KOPT-K1 (cell line): ENCODE measurements around the gene TECPR1.

Experiments used
- H3K27ac ChIP-seq: fragments of 200-600 bp; sonication (generic); 2 replicates; pipeline ENCODE4 v1.5.1; 2016; ENCODE audit warnings: antibody characterized with exemption, mild to moderate bottlenecking, low read depth, low read length; ENCODE audit not compliant: poor library complexity, severe bottlenecking
- H3K36me3 ChIP-seq: fragments of 200-600 bp; sonication (generic); 2 replicates; pipeline ENCODE4 v1.5.1; 2017; ENCODE audit warnings: antibody characterized with exemption, mild to moderate bottlenecking, low read length, moderate library complexity; ENCODE audit not compliant: insufficient read depth
- H3K9me3 ChIP-seq: fragments of 200-600 bp; sonication (generic); 2 replicates; pipeline ENCODE4 v1.5.1; 2017; ENCODE audit warnings: antibody characterized with exemption, low read length, mild to moderate bottlenecking; ENCODE audit not compliant: insufficient read depth, poor library complexity, severe bottlenecking

Gene TECPR1

GRCh38 chr7:98192781-98193457, 59.1 kb downstream of the TECPR1 start:
- H3K36me3 ChIP-seq: peaks cover 57% of the 10 kb centered on the region

GRCh38 chr7:98191668-98192431, 60.2 kb downstream of the TECPR1 start:
- Histone ChIP-seq H3K9me3 (no peaks in the 10 kb centered on the region), H3K36me3 (peaks cover 62% of the 10 kb centered on the region), H3K27ac (no peak overlapping the region)

More at GRCh38 chr7:98192781-98193457, 59.1 kb downstream of the TECPR1 start:
- no peaks in the 10 kb centered on the region for H3K9me3 ChIP-seq
- H3K27ac ChIP-seq: no peak overlapping the region

GRCh38 chr7:98189559-98189958, 62.5 kb downstream of the TECPR1 start:
- peaks cover 47% of the 10 kb centered on the region for H3K36me3 ChIP-seq
- H3K9me3 ChIP-seq: no peaks in the 10 kb centered on the region
- H3K27ac ChIP-seq: no peak overlapping the region

GRCh38 chr7:98187138-98187502, 64.9 kb downstream of the TECPR1 start:
- H3K36me3 ChIP-seq: peaks cover 23% of the 10 kb centered on the region
- H3K9me3 ChIP-seq: no peaks in the 10 kb centered on the region
- H3K27ac ChIP-seq: no peak overlapping the region

- Histone ChIP-seq H3K9me3 (no peaks in the 10 kb centered on the region), H3K27ac (no peak overlapping the region), H3K36me3 (peaks cover 18% of the 10 kb centered on the region)
Observed at GRCh38 chr7:98186452-98187137, 65.4 kb downstream of the TECPR1 start.

- peaks cover 12% of the 10 kb centered on the region for H3K36me3 ChIP-seq
- no peaks in the 10 kb centered on the region for H3K9me3 ChIP-seq
- H3K27ac ChIP-seq: no peak overlapping the region
Observed at GRCh38 chr7:98185101-98185500, 66.9 kb downstream of the TECPR1 start.

- Histone ChIP-seq H3K36me3 (peaks cover 28% of the 10 kb centered on the region), H3K27ac (no peak overlapping the region), H3K9me3 (no peaks in the 10 kb centered on the region)
Observed at GRCh38 chr7:98180751-98181150, 71.3 kb downstream of the TECPR1 start.

- Histone ChIP-seq H3K36me3 (peaks cover 45% of the 10 kb centered on the region), H3K9me3 (no peaks in the 10 kb centered on the region), H3K27ac (no peak overlapping the region)
Observed at GRCh38 chr7:98178762-98179490, 73.1 kb downstream of the TECPR1 start.

- Histone ChIP-seq H3K36me3 (peaks cover 45% of the 10 kb centered on the region), H3K27ac (no peak overlapping the region), H3K9me3 (no peaks in the 10 kb centered on the region)
Observed at GRCh38 chr7:98178321-98178720, 73.7 kb downstream of the TECPR1 start.

- peaks cover 49% of the 10 kb centered on the region for H3K36me3 ChIP-seq
- no peaks in the 10 kb centered on the region for H3K9me3 ChIP-seq
- H3K27ac ChIP-seq: no peak overlapping the region
Observed at GRCh38 chr7:98177553-98177952, 74.5 kb downstream of the TECPR1 start.

- Histone ChIP-seq H3K9me3 (no peaks in the 10 kb centered on the region), H3K27ac (no peak overlapping the region), H3K36me3 (peaks cover 64% of the 10 kb centered on the region)
Observed at GRCh38 chr7:98175260-98175940, 76.6 kb downstream of the TECPR1 start.

- H3K9me3 ChIP-seq: no peaks in the 10 kb centered on the region
- peaks cover 58% of the 10 kb centered on the region for H3K36me3 ChIP-seq
- no peak overlapping the region for H3K27ac ChIP-seq
Observed at GRCh38 chr7:98174334-98175259, 77.4 kb downstream of the TECPR1 start.

- Histone ChIP-seq H3K27ac (no peak overlapping the region), H3K36me3 (peaks cover 42% of the 10 kb centered on the region), H3K9me3 (no peaks in the 10 kb centered on the region)
Observed at GRCh38 chr7:98171449-98171848, 80.6 kb downstream of the TECPR1 start.

GRCh38 chr7:98170966-98171365, 81.1 kb downstream of the TECPR1 start:
- Histone ChIP-seq H3K9me3 (no peaks in the 10 kb centered on the region), H3K36me3 (peaks cover 38% of the 10 kb centered on the region), H3K27ac (no peak overlapping the region)
